Measurements from ENCODE around the gene RFNG. TPM values are rescaled to one million over a fixed set of nuclear protein-coding genes. Genes with fewer than 3 reads are reported as not detected.

RFNG gene
- total and polyA plus RNA-seq, 7 donors: 27.1 to 40.7 (median 31.2) TPM

DNA sequence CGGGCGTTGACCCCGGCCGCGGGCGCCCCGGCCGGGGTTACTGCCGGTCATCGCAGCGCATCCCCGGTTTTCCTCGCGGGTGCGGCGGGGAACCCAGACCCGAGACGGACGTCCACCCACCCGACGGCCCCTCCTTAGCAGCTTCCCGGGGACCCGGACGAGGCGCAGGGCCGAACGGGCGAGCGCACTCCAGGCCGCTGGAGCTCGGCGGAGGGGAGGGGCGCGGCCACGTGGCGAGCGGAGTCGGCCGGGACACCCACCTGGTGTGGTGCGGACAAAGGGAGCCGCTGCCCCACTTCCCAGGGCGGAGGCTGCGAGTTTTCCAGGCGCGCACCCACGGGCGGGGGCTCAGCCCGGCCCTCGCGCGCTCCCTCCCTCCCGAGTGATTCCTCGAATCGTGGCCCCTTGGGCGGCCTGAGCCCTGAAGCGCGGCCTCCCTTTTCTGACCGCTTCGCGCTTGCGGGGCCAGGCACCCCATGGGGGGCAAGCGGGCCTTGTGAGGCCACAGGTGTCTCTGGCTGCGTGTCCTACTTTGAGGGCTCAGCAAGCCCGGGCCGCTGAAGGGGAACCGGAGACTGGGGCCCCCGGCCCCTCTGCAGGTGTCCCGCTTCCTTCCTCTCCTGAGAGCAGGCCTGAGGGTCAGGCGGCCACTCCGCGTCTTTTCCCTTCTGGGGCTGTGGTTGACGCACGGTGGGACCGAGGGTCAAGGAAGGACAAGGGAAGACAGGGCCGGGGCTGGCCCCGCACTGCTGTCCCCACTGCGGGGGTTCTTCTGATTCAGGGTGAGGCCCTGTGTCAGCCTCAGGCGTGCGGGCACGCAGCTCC is 47.5 kb upstream of the RFNG start:
- no peaks in the 10 kb centered on the region for H3K27me3 ChIP-seq (ENCODE audit: insufficient read depth in 3 of 3, low read length in 2 of 3)
- peak overlapping the region; percentile 87 for H3K4me3 ChIP-seq
- ATAC-seq (peak in 3 of 4 donors; percentile 0 to 14 (median 3)), DNase-seq (peak in 1 of 2 donors; percentile 67)
- intact Hi-C loops (cut with DNase I): no loop called here
- H3K27ac ChIP-seq: peak overlapping the region; percentile 97
- TF ChIP-seq, protein P1, sequence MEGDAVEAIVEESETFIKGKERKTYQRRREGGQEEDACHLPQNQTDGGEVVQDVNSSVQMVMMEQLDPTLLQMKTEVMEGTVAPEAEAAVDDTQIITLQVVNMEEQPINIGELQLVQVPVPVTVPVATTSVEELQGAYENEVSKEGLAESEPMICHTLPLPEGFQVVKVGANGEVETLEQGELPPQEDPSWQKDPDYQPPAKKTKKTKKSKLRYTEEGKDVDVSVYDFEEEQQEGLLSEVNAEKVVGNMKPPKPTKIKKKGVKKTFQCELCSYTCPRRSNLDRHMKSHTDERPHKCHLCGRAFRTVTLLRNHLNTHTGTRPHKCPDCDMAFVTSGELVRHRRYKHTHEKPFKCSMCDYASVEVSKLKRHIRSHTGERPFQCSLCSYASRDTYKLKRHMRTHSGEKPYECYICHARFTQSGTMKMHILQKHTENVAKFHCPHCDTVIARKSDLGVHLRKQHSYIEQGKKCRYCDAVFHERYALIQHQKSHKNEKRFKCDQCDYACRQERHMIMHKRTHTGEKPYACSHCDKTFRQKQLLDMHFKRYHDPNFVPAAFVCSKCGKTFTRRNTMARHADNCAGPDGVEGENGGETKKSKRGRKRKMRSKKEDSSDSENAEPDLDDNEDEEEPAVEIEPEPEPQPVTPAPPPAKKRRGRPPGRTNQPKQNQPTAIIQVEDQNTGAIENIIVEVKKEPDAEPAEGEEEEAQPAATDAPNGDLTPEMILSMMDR (IDR thresholded peaks at IDR 0.05): no peak
- H3K36me3 ChIP-seq (ENCODE audit: insufficient read depth in 1 of 2, low read depth in 1 of 2): peaks cover 0 to 24% of the 10 kb centered on the region in 2 donors
- H3K4me1 ChIP-seq: peaks cover 35% of the 10 kb centered on the region
- 23 to 36% (median 27%) methylated on average over 56 to 80 of the region's 80 CpGs for WGBS, 3 donors
- H3K9me3 ChIP-seq: no peaks in the 10 kb centered on the region

DNA sequence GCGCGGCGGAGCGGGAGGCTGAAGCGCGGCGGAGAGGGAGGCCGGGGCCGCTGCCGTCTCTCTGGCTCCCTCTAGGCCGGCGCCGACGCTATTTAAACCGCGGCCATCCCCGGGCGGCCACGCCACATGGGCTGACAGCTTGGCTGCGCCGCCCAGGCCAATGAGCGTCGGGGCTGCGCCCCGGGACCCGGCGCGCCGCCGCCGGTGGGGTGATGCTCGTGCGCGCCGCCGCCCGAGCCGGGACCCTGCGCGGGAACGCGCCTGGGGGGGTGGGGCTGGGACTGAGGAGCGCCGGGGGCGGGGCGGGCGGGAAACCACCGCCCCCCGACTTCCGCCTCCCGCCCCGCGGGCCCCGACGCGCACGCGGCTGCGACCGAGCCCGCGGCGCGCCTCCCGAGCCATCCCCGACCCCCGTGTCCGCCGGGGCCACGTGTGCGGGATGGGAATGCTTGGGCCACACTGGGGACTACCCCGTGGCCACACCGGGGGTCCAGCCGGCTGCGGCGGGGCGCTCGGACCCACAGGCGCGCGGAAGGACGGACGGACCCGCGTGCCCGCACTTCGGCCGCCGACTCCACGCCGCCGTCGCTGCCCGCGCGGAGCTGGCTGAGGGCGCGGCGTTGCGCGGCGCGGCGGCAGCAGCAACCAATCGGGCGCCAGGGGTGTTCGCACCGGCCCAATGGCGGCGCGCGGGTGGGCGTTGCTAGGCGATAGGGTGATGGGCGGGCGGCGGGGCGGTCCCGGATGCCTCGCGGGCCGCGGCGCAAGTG is 46.7 kb upstream of the RFNG start, which contains the start of gene FASN:
Gene FASN, minus strand, starts transcription at position 68 of the 770 bp plus-strand sequence. CDS start 1,791 bp downstream, outside the sequence.
- intact Hi-C loops (cut with DNase I): no loop called here
- no peaks in the 10 kb centered on the region for H3K27me3 ChIP-seq (ENCODE audit: insufficient read depth in 3 of 3, low read length in 2 of 3)
- H3K27ac ChIP-seq: peak within 1 kb of the TSS; percentile 97
- H3K36me3 ChIP-seq (ENCODE audit: insufficient read depth in 1 of 2, low read depth in 1 of 2): peaks cover 0 to 32% of the 10 kb centered on the region in 2 donors
- DNase-seq (peak; percentile 96 to 97), ATAC-seq (peak; percentile 78 to 84 (median 82))
- peaks cover 29% of the 10 kb centered on the region for H3K4me1 ChIP-seq
- no peaks in the 10 kb centered on the region for H3K9me3 ChIP-seq
- WGBS, 3 donors: 0 to 1% (median 0%) methylated on average over 43 to 124 of the region's 124 CpGs
- TF ChIP-seq, protein P1 (IDR thresholded peaks at IDR 0.05): peak; percentile 45
- H3K4me3 ChIP-seq: peak within 1 kb of the TSS; percentile 87

DNA sequence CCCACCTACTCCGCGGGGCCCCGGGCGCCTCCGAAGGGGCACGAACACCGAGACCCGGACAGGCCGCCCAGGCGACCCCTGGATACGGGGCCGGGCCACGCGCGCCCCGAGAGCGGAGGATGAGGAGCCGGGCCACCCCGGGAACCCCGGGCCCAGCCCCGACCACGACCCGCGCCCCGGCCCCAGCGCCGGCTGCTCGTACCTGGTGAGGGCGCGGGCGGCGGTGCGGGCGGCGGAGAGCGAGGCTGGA is 46.2 kb upstream of the RFNG start:
- ATAC-seq (no peak), DNase-seq (no peak)
- Histone ChIP-seq H3K36me3 (ENCODE audit: insufficient read depth in 1 of 2, low read depth in 1 of 2) (peaks cover 0 to 37% of the 10 kb centered on the region in 2 donors), H3K9me3 (no peaks in the 10 kb centered on the region), H3K27me3 (ENCODE audit: insufficient read depth in 3 of 3, low read length in 2 of 3) (no peaks in the 10 kb centered on the region), H3K4me3 (peak overlapping the region; percentile 87), H3K4me1 (peaks cover 29% of the 10 kb centered on the region), H3K27ac (peak overlapping the region; percentile 97)
- TF ChIP-seq, protein P1 (IDR thresholded peaks at IDR 0.05): no peak
- WGBS, 3 donors: 0 to 2% (median 1%) methylated on average over 18 to 36 of the region's 36 CpGs
- intact Hi-C loops (cut with DNase I): loop anchor here in 1 of 2 donors (2.0 kb wide), 1 partner anchor 31 kb away; no protein-coding TSS in a partner anchor

DNA sequence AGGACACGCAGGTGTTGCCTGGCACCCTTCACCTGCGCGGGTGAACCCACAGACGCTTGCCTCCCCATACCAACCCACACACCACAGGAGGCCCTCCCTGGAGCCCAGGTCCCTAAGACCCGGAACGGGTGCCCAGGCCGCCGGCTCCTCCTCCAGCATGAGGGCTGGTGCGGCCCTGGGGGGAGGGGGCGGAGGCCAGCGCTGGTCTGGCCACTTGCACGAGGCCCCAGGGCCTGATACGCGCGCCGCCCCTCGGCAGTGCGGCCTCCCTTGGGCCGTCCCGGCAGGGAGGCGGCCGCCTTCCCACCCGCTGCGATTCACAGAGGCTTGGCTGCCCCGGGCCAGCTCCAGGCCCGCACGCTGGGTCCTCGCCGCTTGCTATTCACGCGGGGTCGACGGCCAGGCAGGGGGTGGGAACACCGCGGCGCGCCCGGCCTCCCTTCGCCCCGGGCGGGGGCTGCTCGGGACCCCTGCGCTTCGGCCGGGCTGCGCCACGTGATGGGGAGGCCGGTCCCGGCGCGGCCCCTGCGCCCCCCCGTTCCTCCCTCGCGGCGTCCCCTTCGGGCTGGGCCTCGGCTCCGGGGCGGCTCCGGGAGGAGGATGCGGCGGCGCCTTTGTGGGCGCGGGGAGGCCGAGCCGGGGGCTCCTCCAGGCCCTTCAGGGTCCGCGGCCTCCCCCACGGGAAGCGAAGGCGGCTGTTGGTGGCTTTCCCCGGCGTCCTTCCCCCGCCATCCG is 45.7 kb upstream of the RFNG start:
- TF ChIP-seq, protein P1 (IDR thresholded peaks at IDR 0.05): no peak
- WGBS, 3 donors: 5 to 9% (median 6%) methylated on average over 41 to 74 of the region's 77 CpGs
- Histone ChIP-seq H3K27ac (peak overlapping the region; percentile 97), H3K36me3 (ENCODE audit: insufficient read depth in 1 of 2, low read depth in 1 of 2) (peaks cover 0 to 42% of the 10 kb centered on the region in 2 donors), H3K9me3 (no peaks in the 10 kb centered on the region), H3K27me3 (ENCODE audit: insufficient read depth in 3 of 3, low read length in 2 of 3) (no peaks in the 10 kb centered on the region), H3K4me1 (peaks cover 28% of the 10 kb centered on the region), H3K4me3 (peak overlapping the region; percentile 87)
- DNase-seq (peak; percentile 47 to 71), ATAC-seq (no peak)
- intact Hi-C loops (cut with DNase I): loop anchor here in 1 of 2 donors (2.0 kb wide), 1 partner anchor 31 kb away; no protein-coding TSS in a partner anchor
